OCI-LY1 (cell line): ENCODE results near the gene CSMD2.

Source experiments
- H2AFZ ChIP-seq: fragments of 200-600 bp; sonication (generic), shearing (Covaris generic); 2 replicates; pipeline ENCODE4 v1.6.0; 2014; ENCODE audit warnings: antibody characterized with exemption, mild to moderate bottlenecking, low read length
- H3F3A ChIP-seq: fragments of 200-600 bp; sonication (generic), shearing (Covaris generic); 2 replicates; pipeline ENCODE4 v1.6.0; 2014; ENCODE audit warnings: mild to moderate bottlenecking, antibody characterized with exemption, low read length, moderate library complexity; ENCODE audit not compliant: insufficient read depth
- H3K27ac ChIP-seq: fragments of 200-600 bp; sonication (generic); 2 replicates; pipeline ENCODE4 v1.5.1; 2014; ENCODE audit warnings: low read length, mixed run types, mild to moderate bottlenecking, low read depth; ENCODE audit not compliant: poor library complexity, severe bottlenecking
- H3K27me3 ChIP-seq: fragments of 200-600 bp; sonication (generic); 2 replicates; pipeline ENCODE4 v1.6.0; 2014; ENCODE audit warnings: antibody characterized with exemption, mild to moderate bottlenecking, low read length, moderate library complexity; ENCODE audit not compliant: insufficient read depth
- H3K36me3 ChIP-seq: fragments of 200-600 bp; sonication (generic); 2 replicates; pipeline ENCODE4 v1.6.1; 2014; ENCODE audit warnings: mild to moderate bottlenecking, antibody characterized with exemption, low read length, moderate library complexity, mixed read lengths; ENCODE audit not compliant: insufficient read depth
- H3K4me1 ChIP-seq: fragments of 200-600 bp; sonication (generic); 2 replicates; pipeline ENCODE4 v1.5.1; 2014; ENCODE audit warnings: mild to moderate bottlenecking, low read length, moderate library complexity; ENCODE audit not compliant: insufficient read depth, severe bottlenecking
- H3K4me2 ChIP-seq: fragments of 200-600 bp; sonication (generic), shearing (Covaris generic); 2 replicates; pipeline ENCODE4 v1.6.1; 2014; ENCODE audit warnings: low read length
- H3K4me3 ChIP-seq: fragments of 200-600 bp; sonication (generic); 2 replicates; pipeline ENCODE4 v1.5.1; 2014; ENCODE audit warnings: low read length, low read depth, mild to moderate bottlenecking, mixed read lengths; ENCODE audit not compliant: poor library complexity, severe bottlenecking
- H3K79me2 ChIP-seq: fragments of 200-600 bp; shearing (Covaris generic); 2 replicates; pipeline ENCODE4 v1.6.1; 2016; ENCODE audit warnings: mixed run types, low read length, mixed read lengths; ENCODE audit not compliant: insufficient read depth
- H3K9ac ChIP-seq: fragments of 200-600 bp; sonication (generic), shearing (Covaris generic); 2 replicates; pipeline ENCODE4 v1.6.1; 2014; ENCODE audit warnings: mild to moderate bottlenecking, low read length, mixed read lengths
- H3K9me2 ChIP-seq: fragments of 200-600 bp; sonication (generic), shearing (Covaris generic); 2 replicates; pipeline ENCODE4 v1.6.1; 2014; ENCODE audit warnings: low read depth, mild to moderate bottlenecking, low read length, mixed read lengths
- H3K9me3 ChIP-seq: fragments of 200-600 bp; shearing (Covaris generic); 2 replicates; pipeline ENCODE4 v1.6.1; 2014; ENCODE audit warnings: low read length, mixed read lengths
- H4K20me1 ChIP-seq: fragments of 200-600 bp; sonication (generic), shearing (Covaris generic); 2 replicates; pipeline ENCODE4 v1.6.0; 2016; ENCODE audit warnings: mild to moderate bottlenecking, low read length; ENCODE audit not compliant: insufficient read depth
- EZH2 ChIP-seq: fragments of 200-600 bp; sonication (generic), shearing (Covaris generic); IDR thresholded peaks from 2 replicates; pipeline ENCODE4 v1.8.0; 2017; ENCODE audit warnings: borderline replicate concordance, mixed run types, mild to moderate bottlenecking, antibody characterized with exemption, low read length, moderate library complexity, mixed read lengths
- TF ChIP-seq, protein P1 (sequence below): fragments of 200-600 bp; sonication (generic), shearing (Covaris generic); IDR thresholded peaks from 2 replicates; pipeline ENCODE4 v1.5.1; 2017; ENCODE audit warnings: mild to moderate bottlenecking, antibody characterized with exemption, low read length, moderate library complexity, mixed read lengths

Gene CSMD2

DNA sequence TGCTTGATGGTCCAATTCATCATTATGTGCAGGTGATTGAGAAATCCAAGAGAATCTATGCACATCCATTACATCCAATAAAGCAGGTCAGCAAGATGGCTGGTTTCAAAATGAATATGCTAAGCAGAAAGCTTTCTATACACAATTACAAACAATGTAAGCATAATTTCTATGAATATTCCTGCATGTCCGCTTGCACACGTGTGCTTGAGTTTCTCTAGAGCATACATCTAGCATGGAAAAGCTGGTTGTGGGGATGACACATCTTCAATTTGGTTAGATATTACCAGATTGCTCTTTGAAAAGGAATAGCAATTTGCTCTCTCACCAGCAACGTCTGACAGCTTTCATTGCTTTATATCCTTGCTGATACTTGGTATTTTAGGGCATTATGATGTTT is 461.6 kb downstream of the CSMD2 start:
- Histone ChIP-seq H3K4me3 (no peak overlapping the region), H3K4me2 (no peak overlapping the region), H3K79me2 (no peaks in the 10 kb centered on the region), H3K4me1 (no peaks in the 10 kb centered on the region), H3K9me3 (no peaks in the 10 kb centered on the region), H2AFZ (no peak overlapping the region), H4K20me1 (no peaks in the 10 kb centered on the region), H3K27ac (no peak overlapping the region), H3K27me3 (no peaks in the 10 kb centered on the region), H3F3A (no peaks in the 10 kb centered on the region), H3K36me3 (no peaks in the 10 kb centered on the region), H3K9me2 (no peaks in the 10 kb centered on the region), H3K9ac (no peak overlapping the region)
- TF ChIP-seq, protein P1, sequence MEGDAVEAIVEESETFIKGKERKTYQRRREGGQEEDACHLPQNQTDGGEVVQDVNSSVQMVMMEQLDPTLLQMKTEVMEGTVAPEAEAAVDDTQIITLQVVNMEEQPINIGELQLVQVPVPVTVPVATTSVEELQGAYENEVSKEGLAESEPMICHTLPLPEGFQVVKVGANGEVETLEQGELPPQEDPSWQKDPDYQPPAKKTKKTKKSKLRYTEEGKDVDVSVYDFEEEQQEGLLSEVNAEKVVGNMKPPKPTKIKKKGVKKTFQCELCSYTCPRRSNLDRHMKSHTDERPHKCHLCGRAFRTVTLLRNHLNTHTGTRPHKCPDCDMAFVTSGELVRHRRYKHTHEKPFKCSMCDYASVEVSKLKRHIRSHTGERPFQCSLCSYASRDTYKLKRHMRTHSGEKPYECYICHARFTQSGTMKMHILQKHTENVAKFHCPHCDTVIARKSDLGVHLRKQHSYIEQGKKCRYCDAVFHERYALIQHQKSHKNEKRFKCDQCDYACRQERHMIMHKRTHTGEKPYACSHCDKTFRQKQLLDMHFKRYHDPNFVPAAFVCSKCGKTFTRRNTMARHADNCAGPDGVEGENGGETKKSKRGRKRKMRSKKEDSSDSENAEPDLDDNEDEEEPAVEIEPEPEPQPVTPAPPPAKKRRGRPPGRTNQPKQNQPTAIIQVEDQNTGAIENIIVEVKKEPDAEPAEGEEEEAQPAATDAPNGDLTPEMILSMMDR: no peak
- TF ChIP-seq EZH2: no peak

DNA sequence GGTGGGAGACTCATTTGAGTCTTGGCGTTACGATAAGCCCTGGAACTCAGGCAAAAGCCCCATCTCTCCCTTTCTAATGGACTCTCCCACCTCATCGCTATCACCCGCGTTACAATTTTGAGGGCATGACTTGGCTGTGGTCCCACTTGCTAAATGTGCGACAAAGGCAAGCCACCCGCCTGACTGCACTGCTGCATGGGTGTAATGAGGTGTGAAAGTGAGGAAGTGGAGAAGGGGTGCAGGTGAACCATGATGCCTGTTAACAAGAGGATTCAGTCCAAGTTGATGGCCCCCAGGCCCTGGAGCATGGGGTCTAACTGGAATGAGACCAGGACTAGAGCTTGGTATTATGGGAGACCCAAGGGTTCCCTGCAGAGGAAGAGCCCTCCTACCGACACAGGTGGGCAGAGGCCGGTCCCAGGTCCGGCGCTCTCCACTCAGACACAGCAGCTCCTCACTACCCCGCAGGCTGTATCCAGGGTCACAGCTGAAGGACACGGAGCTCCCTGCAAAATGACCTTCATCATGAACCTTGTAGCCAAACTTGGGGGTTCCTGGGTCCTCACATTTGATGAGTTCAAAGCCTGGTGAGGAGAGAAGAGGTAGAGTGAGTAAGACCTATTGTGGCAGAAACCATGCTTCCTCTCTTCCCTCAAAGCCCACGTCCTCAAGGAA is 466.5 kb downstream of the CSMD2 start:
- H3F3A ChIP-seq: no peaks in the 10 kb centered on the region
- no peak overlapping the region for H3K27ac ChIP-seq
- H3K9me2 ChIP-seq: no peaks in the 10 kb centered on the region
- no peaks in the 10 kb centered on the region for H4K20me1 ChIP-seq
- H2AFZ ChIP-seq: no peak overlapping the region
- no peaks in the 10 kb centered on the region for H3K36me3 ChIP-seq
- H3K79me2 ChIP-seq: no peaks in the 10 kb centered on the region
- H3K9ac ChIP-seq: no peak overlapping the region
- H3K4me2 ChIP-seq: no peak overlapping the region
- no peak for TF ChIP-seq EZH2
- TF ChIP-seq, protein P1: no peak
- no peaks in the 10 kb centered on the region for H3K27me3 ChIP-seq
- H3K9me3 ChIP-seq: no peaks in the 10 kb centered on the region
- no peaks in the 10 kb centered on the region for H3K4me1 ChIP-seq
- no peak overlapping the region for H3K4me3 ChIP-seq

DNA sequence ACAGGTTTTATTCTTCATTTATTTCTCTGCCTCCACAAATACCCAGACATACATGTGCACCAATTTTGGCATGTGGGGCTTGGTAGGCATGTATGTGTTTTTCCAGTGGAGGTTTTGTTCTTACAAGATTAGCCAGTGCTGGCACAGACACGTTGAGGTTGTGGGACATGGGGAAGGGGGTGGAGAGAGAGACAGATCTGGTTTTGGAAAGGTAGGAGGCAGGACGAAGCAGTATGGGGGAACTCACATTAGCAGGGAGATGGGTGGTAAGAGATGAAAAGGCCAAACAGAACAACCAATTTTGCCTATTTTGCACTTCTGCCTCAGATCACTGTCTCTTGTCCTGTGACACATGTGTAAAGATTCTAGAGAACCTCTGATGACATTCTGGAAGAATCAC is 467.2 kb downstream of the CSMD2 start:
- no peak overlapping the region for H3K27ac ChIP-seq
- H4K20me1 ChIP-seq: no peaks in the 10 kb centered on the region
- no peaks in the 10 kb centered on the region for H3K36me3 ChIP-seq
- H3K27me3 ChIP-seq: no peaks in the 10 kb centered on the region
- H3K9me3 ChIP-seq: no peaks in the 10 kb centered on the region
- H3K4me2 ChIP-seq: no peak overlapping the region
- H3K79me2 ChIP-seq: no peaks in the 10 kb centered on the region
- no peaks in the 10 kb centered on the region for H3F3A ChIP-seq
- H3K9me2 ChIP-seq: no peaks in the 10 kb centered on the region
- TF ChIP-seq, protein P1: no peak
- no peaks in the 10 kb centered on the region for H3K4me1 ChIP-seq
- H3K9ac ChIP-seq: no peak overlapping the region
- H3K4me3 ChIP-seq: no peak overlapping the region
- no peak overlapping the region for H2AFZ ChIP-seq
